ELF-1 (cell line): ENCODE results near the gene BABAM1.

ENCODE experiments used
- DNase-seq: peaks from one replicate; pipeline ENCODE4 v3.0.0-alpha.2; 2016; ENCODE audit warnings: low read depth, low spot score

BABAM1 gene

GRCh38 chr19:17266975-17267788, at the start of gene BABAM1:
Gene BABAM1 (plus strand): TSS chr19:17267443. CDS start chr19:17268807, 1,364 bp downstream.
- peak; percentile 100 for DNase-seq

- DNase-seq = peak; percentile 51
Observed at GRCh38 chr19:17219286-17219685, 48.0 kb upstream of the BABAM1 start.

- no peak for DNase-seq
Observed at GRCh38 chr19:17220207-17220758, 47.0 kb upstream of the BABAM1 start.

GRCh38 chr19:17225053-17225452, 42.2 kb upstream of the BABAM1 start:
- DNase-seq = no peak

- DNase-seq = peak; percentile 99
Observed at GRCh38 chr19:17226002-17226933, 41.0 kb upstream of the BABAM1 start, which contains the start of gene OCEL1. Gene OCEL1 (plus strand): TSS chr19:17226226. CDS start chr19:17226248, 22 bp downstream.

- peak; percentile 47 for DNase-seq
Observed at GRCh38 chr19:17227798-17228367, 39.4 kb upstream of the BABAM1 start.

GRCh38 chr19:17229890-17230289, 37.4 kb upstream of the BABAM1 start:
- DNase-seq = no peak

GRCh38 chr19:17232258-17232657, 35.0 kb upstream of the BABAM1 start:
- no peak for DNase-seq

GRCh38 chr19:17234911-17235299, 32.3 kb upstream of the BABAM1 start:
- DNase-seq = peak; percentile 71

- peak; percentile 80 for DNase-seq
Observed at GRCh38 chr19:17235300-17235970, 31.8 kb upstream of the BABAM1 start.

GRCh38 chr19:17235971-17236777, 31.1 kb upstream of the BABAM1 start:
- DNase-seq = no peak

- DNase-seq = no peak
Observed at GRCh38 chr19:17236811-17237543, 30.3 kb upstream of the BABAM1 start.

GRCh38 chr19:17237747-17238706, 29.2 kb upstream of the BABAM1 start:
- DNase-seq = no peak

GRCh38 chr19:17240062-17240752, 27.0 kb upstream of the BABAM1 start:
- no peak for DNase-seq

- DNase-seq = no peak
Observed at GRCh38 chr19:17240826-17241399, 26.3 kb upstream of the BABAM1 start.

GRCh38 chr19:17242431-17243208, 24.6 kb upstream of the BABAM1 start:
- no peak for DNase-seq
